Measurements from ENCODE around the gene MAP3K21. TPM values are rescaled to one million over a fixed set of nuclear protein-coding genes. Genes with fewer than 3 reads are reported as not detected.

Gene MAP3K21
- total RNA-seq, 5 donors from 2014 or later (not counting 1 experiment from before 2014, with no cell fraction given): 1.0 to 2.4 (median 1.7) TPM

- H3K27ac Mint-ChIP-seq: no peak overlapping the region
- H3K4me3 ChIP-seq (ENCODE audit: control insufficient read depth in 1 of 2, extremely low read depth in 1 of 2, low read length in 1 of 2): no peak overlapping the region
- no peaks in the 10 kb centered on the region for H3K9me3 Mint-ChIP-seq
- CTCF ChIA-PET: no interaction called here
- no peaks in the 10 kb centered on the region for H3K4me1 Mint-ChIP-seq
- POLR2A ChIA-PET: no interaction called here
- no peak overlapping the region for H3K4me3 Mint-ChIP-seq
- peaks cover 0 to 3% of the 10 kb centered on the region in 2 experiments for H3K27me3 ChIP-seq (replicated peaks in 1 of 2; ENCODE audit: control insufficient read depth in 2 of 2, extremely low read depth in 1 of 2, insufficient read depth in 2 of 2, low read length in 1 of 2)
- H3K27me3 Mint-ChIP-seq: no peaks in the 10 kb centered on the region
- no peak overlapping the region for H3K27ac ChIP-seq (ENCODE audit: low read length)
- no peaks in the 10 kb centered on the region for H3K9me3 ChIP-seq
- no peaks in the 10 kb centered on the region for H3K4me1 ChIP-seq (ENCODE audit: control insufficient read depth in 1 of 2, extremely low read depth in 1 of 2, insufficient read depth in 2 of 2, low read length in 2 of 2)
- DNase-seq (no peak), ATAC-seq (replicated peaks in 1 of 4) (no peak)
- WGBS (ENCODE audit: insufficient coverage): 80% methylated on average over 1 of the region's 5 CpGs
- H3K36me3 Mint-ChIP-seq: peaks cover 2% of the 10 kb centered on the region
- H3K36me3 ChIP-seq (ENCODE audit: control insufficient read depth in 2 of 2, extremely low read depth in 1 of 2, insufficient read depth in 1 of 2, low read length in 1 of 2): no peaks in the 10 kb centered on the region
These were observed 49.0 kb downstream of the MAP3K21 start for GRCh38 chr1:233376382-233377110.

- ChIA-PET CTCF (no interaction called here), POLR2A (no interaction called here)
- ATAC-seq (replicated peaks in 1 of 4): no peak
- peaks cover 12% of the 10 kb centered on the region for H3K36me3 Mint-ChIP-seq
- H3K27ac ChIP-seq (ENCODE audit: low read length): no peak overlapping the region
- H3K4me3 Mint-ChIP-seq: no peak overlapping the region
- H3K4me1 Mint-ChIP-seq: no peaks in the 10 kb centered on the region
- no peak for DNase-seq
- H3K9me3 Mint-ChIP-seq: peaks cover 0 to 4% (median 0%) of the 10 kb centered on the region in 3 donors
- peaks cover 0 to 7% of the 10 kb centered on the region in 2 experiments for H3K27me3 ChIP-seq (replicated peaks in 1 of 2; ENCODE audit: control insufficient read depth in 2 of 2, extremely low read depth in 1 of 2, insufficient read depth in 2 of 2, low read length in 1 of 2)
- no peaks in the 10 kb centered on the region for H3K9me3 ChIP-seq
- 42% methylated on average over 7 of the region's 7 CpGs for WGBS (ENCODE audit: insufficient coverage)
- H3K27me3 Mint-ChIP-seq: no peaks in the 10 kb centered on the region
- no peak overlapping the region for H3K27ac Mint-ChIP-seq
- no peak overlapping the region for H3K4me3 ChIP-seq (ENCODE audit: control insufficient read depth in 1 of 2, extremely low read depth in 1 of 2, low read length in 1 of 2)
- H3K4me1 ChIP-seq (ENCODE audit: control insufficient read depth in 1 of 2, extremely low read depth in 1 of 2, insufficient read depth in 2 of 2, low read length in 2 of 2): no peaks in the 10 kb centered on the region
- H3K36me3 ChIP-seq (ENCODE audit: control insufficient read depth in 2 of 2, extremely low read depth in 1 of 2, insufficient read depth in 1 of 2, low read length in 1 of 2): no peaks in the 10 kb centered on the region
These were observed 52.4 kb downstream of the MAP3K21 start for GRCh38 chr1:233379869-233380438.

GRCh38 chr1:233381806-233382205 is 54.3 kb downstream of the MAP3K21 start:
- no peak overlapping the region for H3K4me3 ChIP-seq (ENCODE audit: control insufficient read depth in 1 of 2, extremely low read depth in 1 of 2, low read length in 1 of 2)
- H3K9me3 Mint-ChIP-seq: peaks cover 0 to 4% (median 0%) of the 10 kb centered on the region in 3 donors
- no peaks in the 10 kb centered on the region for H3K4me1 ChIP-seq (ENCODE audit: control insufficient read depth in 1 of 2, extremely low read depth in 1 of 2, insufficient read depth in 2 of 2, low read length in 2 of 2)
- ChIA-PET POLR2A (no interaction called here), CTCF (interaction anchor here in 1 of 2 donors (0.6 kb wide), 1 partner anchor 1706 kb away, joined by 3 read pairs; no protein-coding TSS in a partner anchor)
- DNase-seq (no peak), ATAC-seq (replicated peaks in 1 of 4) (no peak)
- H3K9me3 ChIP-seq: no peaks in the 10 kb centered on the region
- H3K36me3 ChIP-seq (ENCODE audit: control insufficient read depth in 2 of 2, extremely low read depth in 1 of 2, insufficient read depth in 1 of 2, low read length in 1 of 2): no peaks in the 10 kb centered on the region
- H3K27ac Mint-ChIP-seq: no peak overlapping the region
- H3K36me3 Mint-ChIP-seq: peaks cover 12% of the 10 kb centered on the region
- no peaks in the 10 kb centered on the region for H3K27me3 Mint-ChIP-seq
- H3K4me3 Mint-ChIP-seq: no peak overlapping the region
- no peaks in the 10 kb centered on the region for H3K4me1 Mint-ChIP-seq
- H3K27ac ChIP-seq (ENCODE audit: low read length): no peak overlapping the region
- peaks cover 0 to 7% of the 10 kb centered on the region in 2 experiments for H3K27me3 ChIP-seq (replicated peaks in 1 of 2; ENCODE audit: control insufficient read depth in 2 of 2, extremely low read depth in 1 of 2, insufficient read depth in 2 of 2, low read length in 1 of 2)
- WGBS (ENCODE audit: insufficient coverage): no CpG with 5 or more reads among the region's 2 CpGs

GRCh38 chr1:233383984-233384383 is 56.5 kb downstream of the MAP3K21 start:
- ATAC-seq (replicated peaks in 1 of 4): no peak
- Histone ChIP-seq H3K4me1 (ENCODE audit: control insufficient read depth in 1 of 2, extremely low read depth in 1 of 2, insufficient read depth in 2 of 2, low read length in 2 of 2) (no peaks in the 10 kb centered on the region), H3K36me3 (ENCODE audit: control insufficient read depth in 2 of 2, extremely low read depth in 1 of 2, insufficient read depth in 1 of 2, low read length in 1 of 2) (no peaks in the 10 kb centered on the region), H3K4me3 (ENCODE audit: control insufficient read depth in 1 of 2, extremely low read depth in 1 of 2, low read length in 1 of 2) (no peak overlapping the region), H3K27me3 (replicated peaks in 1 of 2; ENCODE audit: control insufficient read depth in 2 of 2, extremely low read depth in 1 of 2, insufficient read depth in 2 of 2, low read length in 1 of 2) (peaks cover 0 to 7% of the 10 kb centered on the region in 2 experiments), H3K9me3 (no peaks in the 10 kb centered on the region), H3K27ac (ENCODE audit: low read length) (no peak overlapping the region)
- DNase-seq: no peak
- ChIA-PET POLR2A (no interaction called here), CTCF (no interaction called here)
- H3K27ac Mint-ChIP-seq: no peak overlapping the region
- no peaks in the 10 kb centered on the region for H3K4me1 Mint-ChIP-seq
- no peak overlapping the region for H3K4me3 Mint-ChIP-seq
- WGBS (ENCODE audit: insufficient coverage): 100% methylated on average over 1 of the region's 3 CpGs
- H3K27me3 Mint-ChIP-seq: peaks cover 0 to 5% of the 10 kb centered on the region in 2 donors
- peaks cover 0 to 4% (median 0%) of the 10 kb centered on the region in 3 donors for H3K9me3 Mint-ChIP-seq
- peaks cover 12% of the 10 kb centered on the region for H3K36me3 Mint-ChIP-seq

GRCh38 chr1:233386336-233386735 is 58.8 kb downstream of the MAP3K21 start:
- H3K27me3 ChIP-seq (replicated peaks in 1 of 2; ENCODE audit: control insufficient read depth in 2 of 2, extremely low read depth in 1 of 2, insufficient read depth in 2 of 2, low read length in 1 of 2): peaks cover 0 to 4% of the 10 kb centered on the region in 2 experiments
- ATAC-seq (replicated peaks in 1 of 4) (no peak), DNase-seq (no peak)
- no peaks in the 10 kb centered on the region for H3K4me1 Mint-ChIP-seq
- peaks cover 0 to 4% (median 0%) of the 10 kb centered on the region in 3 donors for H3K9me3 Mint-ChIP-seq
- H3K27me3 Mint-ChIP-seq: peaks cover 7 to 10% of the 10 kb centered on the region in 2 donors
- no peak overlapping the region for H3K4me3 Mint-ChIP-seq
- no peaks in the 10 kb centered on the region for H3K36me3 ChIP-seq (ENCODE audit: control insufficient read depth in 2 of 2, extremely low read depth in 1 of 2, insufficient read depth in 1 of 2, low read length in 1 of 2)
- H3K27ac ChIP-seq (ENCODE audit: low read length): no peak overlapping the region
- H3K4me1 ChIP-seq (ENCODE audit: control insufficient read depth in 1 of 2, extremely low read depth in 1 of 2, insufficient read depth in 2 of 2, low read length in 2 of 2): no peaks in the 10 kb centered on the region
- ChIA-PET POLR2A (no interaction called here), CTCF (no interaction called here)
- WGBS (ENCODE audit: insufficient coverage): no CpG with 5 or more reads among the region's 2 CpGs
- H3K4me3 ChIP-seq (ENCODE audit: control insufficient read depth in 1 of 2, extremely low read depth in 1 of 2, low read length in 1 of 2): no peak overlapping the region
- H3K9me3 ChIP-seq: no peaks in the 10 kb centered on the region
- peaks cover 12% of the 10 kb centered on the region for H3K36me3 Mint-ChIP-seq
- H3K27ac Mint-ChIP-seq: no peak overlapping the region

GRCh38 chr1:233387585-233387984 is 60.1 kb downstream of the MAP3K21 start:
- peaks cover 10 to 21% of the 10 kb centered on the region in 2 donors for H3K27me3 Mint-ChIP-seq
- H3K27ac Mint-ChIP-seq: no peak overlapping the region
- no peaks in the 10 kb centered on the region for H3K4me1 Mint-ChIP-seq
- peaks cover 0 to 4% (median 0%) of the 10 kb centered on the region in 3 donors for H3K9me3 Mint-ChIP-seq
- H3K4me3 ChIP-seq (ENCODE audit: control insufficient read depth in 1 of 2, extremely low read depth in 1 of 2, low read length in 1 of 2): no peak overlapping the region
- no peaks in the 10 kb centered on the region for H3K36me3 ChIP-seq (ENCODE audit: control insufficient read depth in 2 of 2, extremely low read depth in 1 of 2, insufficient read depth in 1 of 2, low read length in 1 of 2)
- ATAC-seq (replicated peaks in 1 of 4) (no peak), DNase-seq (no peak)
- no peaks in the 10 kb centered on the region for H3K4me1 ChIP-seq (ENCODE audit: control insufficient read depth in 1 of 2, extremely low read depth in 1 of 2, insufficient read depth in 2 of 2, low read length in 2 of 2)
- peaks cover 6% of the 10 kb centered on the region for H3K36me3 Mint-ChIP-seq
- no peaks in the 10 kb centered on the region for H3K27me3 ChIP-seq (replicated peaks in 1 of 2; ENCODE audit: control insufficient read depth in 2 of 2, extremely low read depth in 1 of 2, insufficient read depth in 2 of 2, low read length in 1 of 2)
- WGBS (ENCODE audit: insufficient coverage): no CpG with 5 or more reads among the region's 3 CpGs
- no peaks in the 10 kb centered on the region for H3K9me3 ChIP-seq
- no peak overlapping the region for H3K4me3 Mint-ChIP-seq
- no peak overlapping the region for H3K27ac ChIP-seq (ENCODE audit: low read length)
- ChIA-PET POLR2A (no interaction called here), CTCF (no interaction called here)
